Uterus (tissue), 4 donors: Measurements from ENCODE around the gene CBR1. TPM values are rescaled to one million over a fixed set of nuclear protein-coding genes. Genes with fewer than 3 reads are reported as not detected.

Experiments
- DNase-seq, 2 donors: peaks; one replicate each; pipeline ENCODE4 v3.0.0-alpha.2; 2019 to 2020
- H3K27ac ChIP-seq, 2 donors: fragments of 200-600 bp; sonication (generic); 1 replicate in 1 of 2; 2 replicates in 1 of 2; pipeline ENCODE4 v1.5.1; 2016 to 2018
- H3K27me3 ChIP-seq, 2 donors: fragments of 200-600 bp; sonication (generic); one replicate each; pipeline ENCODE4 v1.5.1; 2018 to 2019; ENCODE audit warnings: control low read depth in 1 of 2
- H3K36me3 ChIP-seq, 2 donors: fragments of 200-600 bp; sonication (generic); one replicate each; pipeline ENCODE4 v1.5.1; 2019; ENCODE audit warnings: control low read depth in 1 of 2
- H3K4me1 ChIP-seq, 2 donors: fragments of 200-600 bp; sonication (generic); one replicate each; pipeline ENCODE4 v1.5.1; 2018 to 2019; ENCODE audit warnings: control low read depth in 1 of 2
- H3K4me3 ChIP-seq, 2 donors: fragments of 200-600 bp; sonication (generic); 1 replicate in 1 of 2; 2 replicates in 1 of 2; pipeline ENCODE4 v1.5.1; 2018 to 2019; ENCODE audit warnings: mild to moderate bottlenecking in 1 of 2
- H3K9me3 ChIP-seq, 2 donors: fragments of 200-600 bp; sonication (generic); one replicate each; pipeline ENCODE4 v1.5.1; 2019; ENCODE audit warnings: control low read depth in 1 of 2
- CTCF ChIP-seq, 4 experiments: fragments of 200-600 bp in 2 of 4; fragments of 450-650 bp in 2 of 4; sonication (generic) in 2 of 4; IDR thresholded peaks; one replicate each; pipeline ENCODE4 v1.5.1; 2016 to 2019; ENCODE audit warnings: antibody characterized with exemption in 4 of 4, mild to moderate bottlenecking in 2 of 4, moderate library complexity in 1 of 4
- POLR2A ChIP-seq, 2 donors: fragments of 450-650 bp; IDR thresholded peaks; one replicate each; pipeline ENCODE4 v1.6.1; 2016; ENCODE audit warnings: antibody characterized with exemption in 2 of 2, mild to moderate bottlenecking in 1 of 2, moderate library complexity in 1 of 2
- intact Hi-C: fragments of 100-400 bp; cut with DNase I; formaldehyde crosslinking; loops from one replicate; pipeline ENCODE4 v1.15.1; 2023; ENCODE audit warnings: low total_unique reads
- total RNA-seq, 4 donors: library from RNA; depleted of rRNA in 3 of 4; stranded (reverse); fragments of >200 nt in 3 of 4; gene quantifications; one replicate each; pipeline versions ENCODE4 v1.1.0 to v1.2.4, GENCODE V29; 2014 to 2023
- donor health status: DM: yes; HTN: yes; CAD: no.

CBR1 gene
- total RNA-seq, 4 donors from 2014 or later: 35.7 to 152 (median 57.9) TPM

GRCh38 chr21:36027347-36027746, 42.5 kb upstream of the CBR1 start:
- DNase-seq: no peak
- Histone ChIP-seq H3K27me3 (no peaks in the 10 kb centered on the region), H3K27ac (no peak overlapping the region), H3K4me3 (no peak overlapping the region), H3K36me3 (no peaks in the 10 kb centered on the region), H3K4me1 (no peaks in the 10 kb centered on the region), H3K9me3 (no peaks in the 10 kb centered on the region)
- intact Hi-C loops: no loop called here
- TF ChIP-seq CTCF (IDR thresholded peaks at IDR 0.05) (no peak), POLR2A (IDR thresholded peaks at IDR 0.05) (no peak)

GRCh38 chr21:36028127-36029069, 41.4 kb upstream of the CBR1 start:
- no peaks in the 10 kb centered on the region for H3K36me3 ChIP-seq
- TF ChIP-seq CTCF (IDR thresholded peaks at IDR 0.05) (peak; percentile 84 to 90 (median 88)), POLR2A (IDR thresholded peaks at IDR 0.05) (no peak)
- intact Hi-C loops: no loop called here
- H3K9me3 ChIP-seq: no peaks in the 10 kb centered on the region
- no peak overlapping the region for H3K27ac ChIP-seq
- H3K4me3 ChIP-seq: no peak overlapping the region
- DNase-seq: peak; percentile 69 to 77
- H3K4me1 ChIP-seq: no peaks in the 10 kb centered on the region
- no peaks in the 10 kb centered on the region for H3K27me3 ChIP-seq

- Histone ChIP-seq H3K9me3 (no peaks in the 10 kb centered on the region), H3K27ac (no peak overlapping the region), H3K36me3 (no peaks in the 10 kb centered on the region), H3K27me3 (no peaks in the 10 kb centered on the region), H3K4me3 (no peak overlapping the region), H3K4me1 (no peaks in the 10 kb centered on the region)
- TF ChIP-seq CTCF (IDR thresholded peaks at IDR 0.05): no peak
- TF ChIP-seq POLR2A (IDR thresholded peaks at IDR 0.05): no peak
- no peak for DNase-seq
- intact Hi-C loops: no loop called here
These were observed 40.5 kb upstream of the CBR1 start for GRCh38 chr21:36029309-36029708.

- intact Hi-C loops: no loop called here
- Histone ChIP-seq H3K4me1 (no peaks in the 10 kb centered on the region), H3K27ac (no peak overlapping the region), H3K27me3 (no peaks in the 10 kb centered on the region), H3K36me3 (no peaks in the 10 kb centered on the region), H3K9me3 (no peaks in the 10 kb centered on the region), H3K4me3 (no peak overlapping the region)
- no peak for DNase-seq
- TF ChIP-seq CTCF (IDR thresholded peaks at IDR 0.05) (no peak), POLR2A (IDR thresholded peaks at IDR 0.05) (no peak)
These were observed 39.1 kb upstream of the CBR1 start for GRCh38 chr21:36030581-36031189.
